WERI-Rb-1 (cell line): ENCODE results near the gene TRIM43B.
"Not testable (repeated sequence)": the region's sequence is repeated elsewhere in the genome, so short reads cannot be mapped to it uniquely, and the experiment has no call there.

Experiments used
- DNase-seq: peaks from one replicate; pipeline ENCODE4 v3.0.0-alpha.2; 2020
- H3K27ac ChIP-seq: fragments of 250-450 bp; sonication (Bioruptor Pico); 2 replicates; pipeline ENCODE4 v1.5.1; 2020; ENCODE audit warnings: mild to moderate bottlenecking, moderate library complexity
- H3K27me3 ChIP-seq: fragments of 250-450 bp; sonication (Bioruptor Pico); 2 replicates; pipeline ENCODE4 v1.5.1; 2021; ENCODE audit warnings: mild to moderate bottlenecking, low read depth, moderate library complexity; ENCODE audit not compliant: insufficient read depth, severe bottlenecking
- H3K36me3 ChIP-seq: fragments of 250-450 bp; sonication (Bioruptor Pico); 2 replicates; pipeline ENCODE4 v1.5.1; 2020; ENCODE audit warnings: mild to moderate bottlenecking, moderate library complexity
- H3K4me3 ChIP-seq: 2 replicates; pipeline ENCODE4 v1.5.1; 2011; ENCODE audit warnings: low read depth, mild to moderate bottlenecking, control low read depth, low read length
- H3K9me3 ChIP-seq: fragments of 250-450 bp; sonication (Bioruptor Pico); 2 replicates; pipeline ENCODE4 v1.5.1; 2021; ENCODE audit warnings: mild to moderate bottlenecking, moderate library complexity; ENCODE audit not compliant: severe bottlenecking

TRIM43B gene

DNA sequence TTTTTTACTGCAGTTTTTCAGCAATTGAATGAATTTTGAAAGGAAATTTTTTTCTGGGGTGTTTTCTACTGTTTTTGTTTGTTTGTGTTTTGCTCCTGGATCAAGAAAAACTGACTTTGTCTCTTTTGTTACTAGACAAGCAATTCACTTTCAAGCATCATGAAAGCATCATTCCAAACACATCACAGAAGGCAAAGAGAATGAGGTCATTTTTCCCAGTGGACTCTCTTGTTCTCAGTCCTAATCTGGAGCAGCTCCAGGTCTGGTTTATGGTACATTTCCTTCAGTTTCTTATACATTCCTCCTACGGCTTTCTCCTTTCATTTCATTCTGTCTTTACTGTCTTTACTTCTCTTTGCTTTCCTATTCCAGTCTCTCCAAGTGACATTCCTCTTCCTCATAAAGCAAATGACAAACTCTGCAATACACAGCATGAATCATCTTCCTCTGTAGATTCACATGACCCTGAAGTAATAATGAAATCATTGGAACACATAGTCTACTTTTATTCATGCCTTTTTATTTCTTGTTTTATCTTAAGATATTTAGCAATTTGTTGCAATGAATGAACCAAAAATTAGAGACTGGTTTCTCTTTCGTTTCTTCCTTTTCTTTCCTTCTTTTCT lies 42.0 kb downstream of the TRIM43B start:
- DNase-seq, H3K36me3 ChIP-seq: not testable (repeated sequence)

DNA sequence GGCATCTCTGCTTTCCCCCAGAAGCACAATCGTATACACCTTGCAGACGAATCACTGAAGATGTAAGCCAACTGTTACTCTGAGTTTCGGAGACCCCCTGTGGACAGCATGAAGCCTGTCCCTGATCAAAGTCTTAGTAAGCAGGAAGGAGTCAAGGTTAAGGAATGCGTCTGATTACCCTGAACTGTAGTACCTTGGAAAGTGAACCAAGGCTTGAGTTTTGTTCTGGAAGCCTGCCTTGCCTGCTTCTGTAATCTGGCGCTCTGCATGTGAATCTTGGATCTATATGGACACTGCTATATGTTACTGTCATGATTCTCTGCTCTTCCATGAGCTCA lies 48.7 kb downstream of the TRIM43B start:
- not testable (repeated sequence) for H3K27me3 ChIP-seq, H3K36me3 ChIP-seq, DNase-seq, H3K9me3 ChIP-seq, H3K4me3 ChIP-seq, H3K27ac ChIP-seq

More for the DNA sequence above, 42.0 kb downstream of the TRIM43B start:
- H3K27ac ChIP-seq, H3K27me3 ChIP-seq, H3K9me3 ChIP-seq, H3K4me3 ChIP-seq: not testable (repeated sequence)

DNA sequence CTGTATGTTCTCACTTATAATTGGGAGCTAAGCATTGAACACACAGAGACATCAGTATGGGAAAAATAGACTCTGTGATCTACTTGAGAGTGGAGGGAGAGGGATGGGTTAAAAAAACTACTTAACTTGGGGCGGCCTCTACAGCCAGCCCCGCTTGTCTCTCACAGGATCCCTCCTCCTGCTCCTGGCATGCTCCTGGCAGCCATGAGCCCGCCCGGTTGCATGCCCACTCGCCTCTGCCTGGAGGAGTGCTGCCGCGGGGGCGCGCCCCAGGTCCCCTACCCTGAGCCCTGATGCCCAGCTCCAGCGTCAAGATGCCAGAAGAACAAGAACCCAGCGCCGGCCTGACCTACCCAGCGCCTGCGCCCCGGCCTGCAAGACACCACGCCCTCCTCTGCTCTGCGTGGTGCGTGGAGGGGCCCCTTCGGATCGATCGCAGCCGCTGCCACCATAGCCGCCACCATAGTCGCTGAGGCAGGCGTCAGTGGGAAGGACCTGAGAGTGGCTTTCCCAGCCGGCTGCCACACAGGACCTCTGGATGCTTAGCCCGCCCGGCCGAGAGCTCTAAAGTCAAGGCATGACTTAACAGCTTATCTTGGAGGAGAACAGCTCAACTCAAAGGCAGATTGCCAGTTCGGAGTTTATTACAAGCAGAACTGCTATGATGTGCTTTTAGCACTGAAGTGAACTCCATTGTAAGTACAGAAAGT lies 49.2 kb downstream of the TRIM43B start:
- H3K36me3 ChIP-seq, H3K9me3 ChIP-seq, DNase-seq, H3K27me3 ChIP-seq, H3K27ac ChIP-seq, H3K4me3 ChIP-seq: not testable (repeated sequence)

DNA sequence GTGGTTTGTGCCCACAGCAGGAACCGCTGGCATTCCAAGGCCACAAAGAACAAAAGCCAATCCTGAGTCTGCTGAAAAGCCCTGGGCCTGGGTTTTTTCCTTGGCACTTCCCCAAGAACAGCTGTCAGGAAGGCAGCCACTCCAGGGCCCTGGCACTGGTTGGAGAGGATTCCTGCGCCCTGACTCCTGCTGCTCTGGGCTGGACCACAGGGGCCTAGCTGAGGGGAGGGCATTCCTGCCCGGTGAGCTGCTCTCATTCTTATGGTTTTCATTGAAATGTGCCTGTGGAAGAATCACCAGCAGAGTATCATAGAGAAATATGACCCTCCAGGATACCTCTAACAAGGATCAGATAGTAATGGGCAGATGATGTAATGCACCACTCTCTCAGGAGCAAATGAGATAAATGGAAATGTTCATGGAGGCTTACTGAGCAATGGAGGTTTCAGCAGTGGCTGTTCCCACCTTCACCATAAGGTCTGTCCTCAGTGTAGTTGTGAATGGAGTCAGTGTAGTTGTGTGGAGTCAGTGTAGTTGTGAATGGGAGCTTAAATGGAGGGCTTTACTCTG lies 50.0 kb downstream of the TRIM43B start:
- H3K4me3 ChIP-seq, H3K27me3 ChIP-seq, H3K27ac ChIP-seq, H3K36me3 ChIP-seq, H3K9me3 ChIP-seq, DNase-seq: not testable (repeated sequence)

DNA sequence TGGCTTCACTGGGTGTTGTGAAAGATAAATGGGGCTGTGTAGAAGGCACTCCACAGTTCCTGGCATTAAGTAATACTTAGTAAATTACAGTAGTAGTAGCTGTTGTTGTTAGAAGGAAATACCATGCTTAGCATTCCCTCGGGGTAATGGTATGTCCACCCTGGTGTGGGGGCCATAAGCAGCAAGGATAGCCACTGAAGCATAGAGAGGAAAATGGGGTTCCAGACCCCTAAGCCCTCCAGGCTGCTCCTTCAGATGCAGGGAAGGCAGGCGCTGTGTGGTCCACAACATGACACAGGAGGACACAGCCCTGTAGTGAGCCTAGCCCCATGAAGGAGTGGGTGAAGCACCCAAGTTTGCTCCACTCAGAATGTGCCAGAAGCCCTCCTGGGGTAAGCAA lies 50.6 kb downstream of the TRIM43B start:
- not testable (repeated sequence) for H3K27ac ChIP-seq

DNA sequence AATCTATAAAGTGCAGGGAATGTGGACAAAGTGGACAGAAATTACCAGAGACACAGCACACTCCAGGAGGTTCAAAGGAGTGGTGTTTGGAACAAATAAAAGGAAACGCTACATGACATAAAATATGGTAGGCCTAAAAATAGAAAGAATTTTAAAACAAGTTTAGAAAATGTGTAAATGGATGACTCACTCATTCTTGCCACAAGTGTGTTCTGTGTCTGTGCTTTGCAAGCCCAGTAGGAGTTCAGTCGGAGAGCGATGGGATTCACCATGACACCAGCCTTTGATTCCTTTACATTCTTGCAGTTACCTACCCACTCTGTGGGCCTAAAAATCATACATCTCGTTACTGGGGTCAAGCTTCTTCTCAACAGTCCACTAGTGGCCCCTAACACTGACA lies 51.2 kb downstream of the TRIM43B start:
- not testable (repeated sequence) for H3K4me3 ChIP-seq, H3K27ac ChIP-seq, H3K36me3 ChIP-seq, H3K27me3 ChIP-seq, DNase-seq, H3K9me3 ChIP-seq

More for the DNA sequence above, 50.6 kb downstream of the TRIM43B start:
- not testable (repeated sequence) for H3K4me3 ChIP-seq, H3K27me3 ChIP-seq, DNase-seq, H3K36me3 ChIP-seq, H3K9me3 ChIP-seq

DNA sequence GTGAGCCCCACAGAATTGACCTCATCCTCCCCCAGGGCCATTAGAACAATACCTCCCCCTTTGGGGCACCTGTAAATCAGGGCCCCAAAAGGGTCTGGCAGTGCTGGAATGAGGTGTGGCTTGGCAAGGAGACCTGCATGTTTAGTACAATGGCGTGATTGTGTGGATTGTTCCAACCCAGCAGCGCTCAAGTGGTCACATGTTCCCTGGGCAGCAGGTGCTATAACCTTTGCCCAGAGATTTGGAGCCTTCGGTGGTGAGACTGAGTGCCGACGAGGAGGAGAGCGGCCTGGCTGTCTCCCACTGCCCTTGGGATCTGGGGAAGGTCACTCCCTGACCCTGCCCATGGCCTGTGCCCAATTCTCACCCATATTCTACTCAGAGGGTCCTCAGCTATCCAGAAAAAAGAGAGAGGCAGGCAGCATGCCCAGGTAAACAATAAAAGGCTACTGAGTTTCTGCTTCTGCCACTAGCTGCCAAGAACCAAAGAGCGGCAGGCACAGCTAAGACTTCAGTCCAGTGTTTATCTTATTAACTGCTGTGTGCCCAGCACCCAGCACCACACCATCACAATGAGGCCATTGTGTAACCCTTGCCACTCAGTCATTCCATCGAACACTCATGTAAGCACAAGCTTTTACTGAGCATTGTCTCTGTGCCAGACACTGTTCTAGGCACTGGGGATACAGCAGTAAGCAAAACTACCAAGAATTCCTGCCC lies 54.6 kb downstream of the TRIM43B start:
- H3K27ac ChIP-seq, H3K36me3 ChIP-seq, H3K4me3 ChIP-seq, H3K27me3 ChIP-seq, DNase-seq, H3K9me3 ChIP-seq: not testable (repeated sequence)

DNA sequence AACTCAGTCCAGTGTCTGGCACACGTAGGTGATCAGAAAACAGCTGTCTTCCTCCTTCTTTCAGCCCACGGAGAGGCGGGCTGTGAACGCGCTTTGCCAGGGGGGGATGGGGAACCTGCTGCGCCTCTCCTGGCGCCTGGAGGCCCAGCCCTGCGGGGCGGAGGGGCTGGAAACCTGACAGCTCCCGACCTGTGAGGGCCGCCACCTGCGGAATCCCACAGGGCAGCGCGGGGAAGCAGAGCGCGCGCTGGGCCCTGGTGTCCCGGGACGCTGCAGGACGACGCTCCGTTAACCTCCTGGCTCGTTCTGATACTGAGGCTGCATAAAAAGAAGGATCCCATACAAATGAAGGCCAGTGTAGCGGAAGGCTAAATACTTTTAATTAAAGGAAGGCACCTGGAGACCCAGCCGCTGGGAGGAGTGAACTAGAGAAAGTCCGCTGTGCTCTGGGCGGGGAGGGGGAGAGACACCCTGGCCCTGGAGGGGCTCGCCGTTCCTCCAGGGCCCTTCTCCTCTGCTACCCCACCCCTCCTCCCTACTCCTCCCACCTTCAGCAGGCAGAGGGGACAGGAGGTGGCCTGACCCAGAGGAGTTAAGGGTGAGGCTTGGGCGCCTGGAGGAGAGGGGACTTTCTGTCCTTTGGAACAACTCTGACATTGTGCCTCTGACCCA lies 57.2 kb downstream of the TRIM43B start:
- not testable (repeated sequence) for H3K9me3 ChIP-seq, H3K36me3 ChIP-seq, DNase-seq, H3K27ac ChIP-seq, H3K27me3 ChIP-seq, H3K4me3 ChIP-seq
